Neural cell (in vitro differentiated cells): ENCODE measurements around the gene HEATR5A. TPM values are rescaled to one million over a fixed set of nuclear protein-coding genes. Genes with fewer than 3 reads are reported as not detected.

ENCODE experiments used
- H2AFZ ChIP-seq: fragments of 200-600, 300-800 bp; sonication (generic), shearing (Covaris generic); 2 replicates; pipeline ENCODE4 v1.6.0; 2014; ENCODE audit warnings: low read depth, mild to moderate bottlenecking, antibody characterized with exemption, low read length, moderate library complexity
- H3F3A ChIP-seq: fragments of 200-600 bp; shearing (Covaris generic); 2 replicates; pipeline ENCODE4 v1.6.1; 2016; ENCODE audit warnings: mild to moderate bottlenecking, moderate library complexity, mixed read lengths, antibody characterized with exemption, low read length; ENCODE audit not compliant: insufficient read depth, poor library complexity, severe bottlenecking
- H3K27ac ChIP-seq: fragments of 200-600, 300-800 bp; sonication (generic), shearing (Covaris generic); 2 replicates; pipeline ENCODE4 v1.5.1; 2014; ENCODE audit warnings: mild to moderate bottlenecking, low read length, moderate library complexity
- H3K27me3 ChIP-seq: fragments of 300-800, 200-600 bp; sonication (generic), shearing (Covaris generic); 2 replicates; pipeline ENCODE4 v1.6.0; 2014; ENCODE audit warnings: mild to moderate bottlenecking, low read depth, low read length, moderate library complexity; ENCODE audit not compliant: insufficient read depth
- H3K36me3 ChIP-seq: fragments of 300-800, 200-600 bp; sonication (generic), shearing (Covaris generic); 2 replicates; pipeline ENCODE4 v1.5.1; 2014; ENCODE audit warnings: mild to moderate bottlenecking, antibody characterized with exemption, low read length, moderate library complexity; ENCODE audit not compliant: insufficient read depth
- H3K4me2 ChIP-seq: fragments of 300-800, 200-600 bp; sonication (generic), shearing (Covaris generic); 2 replicates; pipeline ENCODE4 v1.6.0; 2014; ENCODE audit warnings: mild to moderate bottlenecking, low read length
- H3K4me3 ChIP-seq: fragments of 300-800, 200-600 bp; sonication (generic), shearing (Covaris generic); 2 replicates; pipeline ENCODE4 v1.5.1; 2014; ENCODE audit warnings: mild to moderate bottlenecking, low read length, moderate library complexity
- H3K79me2 ChIP-seq: fragments of 200-600 bp; shearing (Covaris generic); replicated peaks from 2 replicates; pipeline ENCODE4 v1.6.0; 2014; ENCODE audit warnings: mild to moderate bottlenecking, low read length, moderate library complexity; ENCODE audit not compliant: insufficient read depth
- H3K9ac ChIP-seq: fragments of 300-800, 200-600 bp; sonication (generic), shearing (Covaris generic); 2 replicates; pipeline ENCODE4 v1.6.1; 2016; ENCODE audit warnings: mild to moderate bottlenecking, low read length, mixed read lengths
- H3K9me2 ChIP-seq: fragments of 200-600 bp; shearing (Covaris generic); 2 replicates; pipeline ENCODE4 v1.6.1; 2016; ENCODE audit warnings: mild to moderate bottlenecking, low read length, mixed read lengths; ENCODE audit not compliant: insufficient read depth
- H3K9me3 ChIP-seq: fragments of 200-600, 300-800 bp; sonication (generic), shearing (Covaris generic); 2 replicates; pipeline ENCODE4 v1.6.1; 2016; ENCODE audit warnings: mild to moderate bottlenecking, mixed run types, low read length, moderate library complexity, mixed read lengths
- H4K20me1 ChIP-seq: fragments of 200-600 bp; shearing (Covaris generic); 2 replicates; pipeline ENCODE4 v1.6.1; 2016; ENCODE audit warnings: mild to moderate bottlenecking, mixed run types; ENCODE audit not compliant: insufficient read depth
- EP300 ChIP-seq: fragments of 450-650 bp; conservative IDR thresholded peaks from 2 replicates; pipeline ENCODE4 v1.6.1; 2014; ENCODE audit warnings: antibody characterized with exemption, mild to moderate bottlenecking, moderate library complexity; ENCODE audit not compliant: poor library complexity, severe bottlenecking
- EZH2 ChIP-seq: fragments of 200-600, 300-800 bp; shearing (Covaris generic), sonication (generic); IDR thresholded peaks from 2 replicates; pipeline ENCODE4 v1.6.1; 2014; ENCODE audit warnings: antibody characterized with exemption, low read length, borderline replicate concordance, mild to moderate bottlenecking; ENCODE audit not compliant: insufficient read depth, poor library complexity, severe bottlenecking
- MXI1 ChIP-seq: fragments of 450-650 bp; conservative IDR thresholded peaks from 2 replicates; pipeline ENCODE4 v1.6.1; 2014; ENCODE audit warnings: antibody characterized with exemption, mild to moderate bottlenecking; ENCODE audit not compliant: poor library complexity, severe bottlenecking
- POLR2AphosphoS5 ChIP-seq: IDR thresholded peaks from 2 replicates; pipeline ENCODE4 v1.6.1; 2012
- RAD21 ChIP-seq: fragments of 450-650 bp; conservative IDR thresholded peaks from 2 replicates; pipeline ENCODE4 v1.6.1; 2014; ENCODE audit warnings: antibody characterized with exemption, mild to moderate bottlenecking, moderate library complexity
- SMC3 ChIP-seq: fragments of 450-650 bp; conservative IDR thresholded peaks from 2 replicates; pipeline ENCODE4 v1.6.1; 2014; ENCODE audit warnings: antibody characterized with exemption, mild to moderate bottlenecking, moderate library complexity; ENCODE audit not compliant: poor library complexity
- TAF1 ChIP-seq: IDR thresholded peaks from 2 replicates; pipeline ENCODE4 v1.6.1; 2012; ENCODE audit warnings: low read depth
- polyA plus RNA-seq: library from polyadenylated mRNA; depleted of rRNA; stranded (reverse); fragments of >200 nt; gene quantifications from 2 replicates; pipeline ENCODE4 v1.2.3, GENCODE V29; 2014
- TF ChIP-seq, protein P1 (sequence below): IDR thresholded peaks from 2 replicates; pipeline ENCODE4 v1.6.1; 2012; ENCODE audit warnings: borderline replicate concordance
- TF ChIP-seq, protein P2 (sequence below): fragments of 450-650 bp; IDR thresholded peaks from 2 replicates; pipeline ENCODE4 v1.5.1; 2014; ENCODE audit warnings: antibody characterized with exemption, mild to moderate bottlenecking, moderate library complexity; ENCODE audit not compliant: poor library complexity, severe bottlenecking

HEATR5A gene
- polyA plus RNA-seq, 1 donor from 2014 or later = 5.2 TPM

GRCh38 chr14:31271648-31272047, 148.7 kb downstream of the HEATR5A start:
- no peaks in the 10 kb centered on the region for H3K9me2 ChIP-seq
- no peaks in the 10 kb centered on the region for H3K79me2 ChIP-seq
- no peak for TF ChIP-seq MXI1
- no peak for TF ChIP-seq EP300
- TF ChIP-seq POLR2AphosphoS5 = no peak
- TF ChIP-seq TAF1 = no peak
- TF ChIP-seq RAD21 = no peak
- no peak for TF ChIP-seq SMC3
- no peak overlapping the region for H3K9ac ChIP-seq
- H3F3A ChIP-seq = no peaks in the 10 kb centered on the region
- H3K4me2 ChIP-seq = no peak overlapping the region
- no peaks in the 10 kb centered on the region for H4K20me1 ChIP-seq
- H3K4me3 ChIP-seq = no peak overlapping the region
- no peak overlapping the region for H2AFZ ChIP-seq
- H3K9me3 ChIP-seq = no peaks in the 10 kb centered on the region
- H3K36me3 ChIP-seq = no peaks in the 10 kb centered on the region
- no peak overlapping the region for H3K27ac ChIP-seq
- no peaks in the 10 kb centered on the region for H3K27me3 ChIP-seq

DNA sequence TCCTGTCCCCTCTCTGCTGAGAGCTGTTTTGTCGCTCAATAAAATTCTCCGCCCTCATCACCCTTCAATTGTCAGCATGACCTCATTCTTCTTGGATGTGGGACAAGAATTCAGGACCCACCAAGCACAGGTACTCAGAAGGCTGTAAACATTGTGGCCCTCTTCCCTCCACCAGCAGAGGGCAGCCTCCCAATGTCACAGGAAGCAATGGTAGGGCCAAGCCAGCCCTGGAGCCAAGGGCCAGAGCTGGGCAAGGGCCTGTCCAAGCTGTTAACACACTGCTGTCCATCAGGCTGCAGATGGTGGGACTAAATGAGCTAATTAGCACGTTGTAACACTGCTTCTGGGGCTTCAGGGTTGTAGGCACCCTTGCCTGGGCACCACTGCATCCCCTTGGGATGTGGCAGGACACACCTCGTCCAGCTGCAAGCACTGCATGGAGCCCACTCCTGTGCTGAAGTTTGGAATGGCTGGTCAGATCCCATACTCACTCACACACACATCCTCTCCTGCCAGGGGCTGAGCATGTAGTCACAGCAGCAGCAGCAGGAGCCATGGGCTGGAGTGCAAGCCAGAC, 150.1 kb downstream of the HEATR5A start:
- TF ChIP-seq POLR2AphosphoS5 = no peak
- TF ChIP-seq EZH2 = no peak
- no peak for TF ChIP-seq RAD21
- TF ChIP-seq TAF1 = no peak
- no peaks in the 10 kb centered on the region for H3K79me2 ChIP-seq
- no peaks in the 10 kb centered on the region for H3F3A ChIP-seq
- no peak overlapping the region for H2AFZ ChIP-seq
- H3K9me3 ChIP-seq = no peaks in the 10 kb centered on the region
- no peaks in the 10 kb centered on the region for H3K36me3 ChIP-seq
- H3K9me2 ChIP-seq = no peaks in the 10 kb centered on the region
- no peak overlapping the region for H3K27ac ChIP-seq
- no peak overlapping the region for H3K4me3 ChIP-seq
- H3K4me2 ChIP-seq = no peak overlapping the region
- no peaks in the 10 kb centered on the region for H4K20me1 ChIP-seq
- no peak overlapping the region for H3K9ac ChIP-seq
- no peaks in the 10 kb centered on the region for H3K27me3 ChIP-seq

GRCh38 chr14:31269634-31270195, 150.6 kb downstream of the HEATR5A start:
- no peaks in the 10 kb centered on the region for H3K9me3 ChIP-seq
- no peaks in the 10 kb centered on the region for H3K36me3 ChIP-seq
- no peak for TF ChIP-seq EZH2
- TF ChIP-seq, protein P1, sequence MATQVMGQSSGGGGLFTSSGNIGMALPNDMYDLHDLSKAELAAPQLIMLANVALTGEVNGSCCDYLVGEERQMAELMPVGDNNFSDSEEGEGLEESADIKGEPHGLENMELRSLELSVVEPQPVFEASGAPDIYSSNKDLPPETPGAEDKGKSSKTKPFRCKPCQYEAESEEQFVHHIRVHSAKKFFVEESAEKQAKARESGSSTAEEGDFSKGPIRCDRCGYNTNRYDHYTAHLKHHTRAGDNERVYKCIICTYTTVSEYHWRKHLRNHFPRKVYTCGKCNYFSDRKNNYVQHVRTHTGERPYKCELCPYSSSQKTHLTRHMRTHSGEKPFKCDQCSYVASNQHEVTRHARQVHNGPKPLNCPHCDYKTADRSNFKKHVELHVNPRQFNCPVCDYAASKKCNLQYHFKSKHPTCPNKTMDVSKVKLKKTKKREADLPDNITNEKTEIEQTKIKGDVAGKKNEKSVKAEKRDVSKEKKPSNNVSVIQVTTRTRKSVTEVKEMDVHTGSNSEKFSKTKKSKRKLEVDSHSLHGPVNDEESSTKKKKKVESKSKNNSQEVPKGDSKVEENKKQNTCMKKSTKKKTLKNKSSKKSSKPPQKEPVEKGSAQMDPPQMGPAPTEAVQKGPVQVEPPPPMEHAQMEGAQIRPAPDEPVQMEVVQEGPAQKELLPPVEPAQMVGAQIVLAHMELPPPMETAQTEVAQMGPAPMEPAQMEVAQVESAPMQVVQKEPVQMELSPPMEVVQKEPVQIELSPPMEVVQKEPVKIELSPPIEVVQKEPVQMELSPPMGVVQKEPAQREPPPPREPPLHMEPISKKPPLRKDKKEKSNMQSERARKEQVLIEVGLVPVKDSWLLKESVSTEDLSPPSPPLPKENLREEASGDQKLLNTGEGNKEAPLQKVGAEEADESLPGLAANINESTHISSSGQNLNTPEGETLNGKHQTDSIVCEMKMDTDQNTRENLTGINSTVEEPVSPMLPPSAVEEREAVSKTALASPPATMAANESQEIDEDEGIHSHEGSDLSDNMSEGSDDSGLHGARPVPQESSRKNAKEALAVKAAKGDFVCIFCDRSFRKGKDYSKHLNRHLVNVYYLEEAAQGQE = no peak
- TF ChIP-seq SMC3 = no peak
- TF ChIP-seq EP300 = no peak
- TF ChIP-seq, protein P2, sequence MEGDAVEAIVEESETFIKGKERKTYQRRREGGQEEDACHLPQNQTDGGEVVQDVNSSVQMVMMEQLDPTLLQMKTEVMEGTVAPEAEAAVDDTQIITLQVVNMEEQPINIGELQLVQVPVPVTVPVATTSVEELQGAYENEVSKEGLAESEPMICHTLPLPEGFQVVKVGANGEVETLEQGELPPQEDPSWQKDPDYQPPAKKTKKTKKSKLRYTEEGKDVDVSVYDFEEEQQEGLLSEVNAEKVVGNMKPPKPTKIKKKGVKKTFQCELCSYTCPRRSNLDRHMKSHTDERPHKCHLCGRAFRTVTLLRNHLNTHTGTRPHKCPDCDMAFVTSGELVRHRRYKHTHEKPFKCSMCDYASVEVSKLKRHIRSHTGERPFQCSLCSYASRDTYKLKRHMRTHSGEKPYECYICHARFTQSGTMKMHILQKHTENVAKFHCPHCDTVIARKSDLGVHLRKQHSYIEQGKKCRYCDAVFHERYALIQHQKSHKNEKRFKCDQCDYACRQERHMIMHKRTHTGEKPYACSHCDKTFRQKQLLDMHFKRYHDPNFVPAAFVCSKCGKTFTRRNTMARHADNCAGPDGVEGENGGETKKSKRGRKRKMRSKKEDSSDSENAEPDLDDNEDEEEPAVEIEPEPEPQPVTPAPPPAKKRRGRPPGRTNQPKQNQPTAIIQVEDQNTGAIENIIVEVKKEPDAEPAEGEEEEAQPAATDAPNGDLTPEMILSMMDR = no peak
- TF ChIP-seq MXI1 = no peak
- no peak for TF ChIP-seq TAF1
- TF ChIP-seq RAD21 = no peak
- TF ChIP-seq POLR2AphosphoS5 = no peak
- H3K79me2 ChIP-seq = no peaks in the 10 kb centered on the region
- no peak overlapping the region for H3K4me2 ChIP-seq
- no peak overlapping the region for H2AFZ ChIP-seq
- no peaks in the 10 kb centered on the region for H4K20me1 ChIP-seq
- H3F3A ChIP-seq = no peaks in the 10 kb centered on the region
- no peak overlapping the region for H3K27ac ChIP-seq
- H3K27me3 ChIP-seq = no peaks in the 10 kb centered on the region
- H3K4me3 ChIP-seq = no peak overlapping the region
- no peak overlapping the region for H3K9ac ChIP-seq
- H3K9me2 ChIP-seq = no peaks in the 10 kb centered on the region
